ENCODE measurements around the gene NRXN2.

NRXN2 gene

GRCh38 chr11:64695548-64695947 lies 27.4 kb downstream of the NRXN2 start:
- DNase-seq: no peak

- peak; percentile 41 for DNase-seq
Measured at GRCh38 chr11:64694821-64695365, 28.1 kb downstream of the NRXN2 start.

- DNase-seq: no peak
Measured at GRCh38 chr11:64694026-64694755, 28.8 kb downstream of the NRXN2 start.

GRCh38 chr11:64692764-64693331 lies 30.1 kb downstream of the NRXN2 start:
- no peak for DNase-seq

- no peak for DNase-seq
Measured at GRCh38 chr11:64691543-64691942, 31.5 kb downstream of the NRXN2 start.

GRCh38 chr11:64690235-64690634 lies 32.8 kb downstream of the NRXN2 start:
- DNase-seq: no peak

GRCh38 chr11:64688534-64688982 lies 34.4 kb downstream of the NRXN2 start:
- peak; percentile 29 for DNase-seq

GRCh38 chr11:64687643-64688533 lies 35.1 kb downstream of the NRXN2 start:
- DNase-seq: no peak

GRCh38 chr11:64687204-64687603 lies 35.8 kb downstream of the NRXN2 start:
- DNase-seq: no peak

GRCh38 chr11:64686466-64687170 lies 36.4 kb downstream of the NRXN2 start:
- DNase-seq: no peak

GRCh38 chr11:64685536-64685935 lies 37.5 kb downstream of the NRXN2 start:
- DNase-seq: no peak

GRCh38 chr11:64684357-64684756 lies 38.6 kb downstream of the NRXN2 start:
- DNase-seq: no peak

GRCh38 chr11:64681171-64681570 lies 41.8 kb downstream of the NRXN2 start:
- DNase-seq: no peak

- DNase-seq: no peak
Measured at GRCh38 chr11:64679846-64680245, 43.2 kb downstream of the NRXN2 start.

- no peak for DNase-seq
Measured at GRCh38 chr11:64677441-64678023, 45.5 kb downstream of the NRXN2 start.

GRCh38 chr11:64676261-64676615 lies 46.8 kb downstream of the NRXN2 start:
- DNase-seq: no peak

GRCh38 chr11:64675450-64676260 lies 47.3 kb downstream of the NRXN2 start:
- DNase-seq: no peak

GRCh38 chr11:64674774-64675173 lies 48.2 kb downstream of the NRXN2 start:
- no peak for DNase-seq

- no peak for DNase-seq
Measured at GRCh38 chr11:64673279-64673678, 49.7 kb downstream of the NRXN2 start.

- DNase-seq: no peak
Measured at GRCh38 chr11:64672875-64673274, 50.1 kb downstream of the NRXN2 start.

GRCh38 chr11:64670975-64671374 lies 52.0 kb downstream of the NRXN2 start:
- DNase-seq: no peak
